K562 (cell line): ENCODE results near the gene KIAA0319L. TPM values are rescaled to one million over a fixed set of nuclear protein-coding genes. Genes with fewer than 3 reads are reported as not detected.

Experiments
- ATAC-seq: fragments of 200-7000 bp; cut with Tn5 transposase; 3 replicates; pipeline ENCODE4 v1.9.1; 2020; ENCODE audit warnings: moderate library complexity
- BruUV-seq: library from RNA; stranded (reverse); fragments of 400-500 nt; replicated peaks from 2 replicates; lab custom pipeline; 2021; lab: Mats Ljungman, UMichigan
- CTCF ChIA-PET: fragments of 300-600 bp; formaldehyde crosslinking; extraction: SDS; loops from one replicate; lab custom pipeline; 2021; ENCODE audit warnings: low intra/inter-chr PET ratio; lab: Yijun Ruan, JAX
- POLR2A ChIA-PET: fragments of 300-600, 350-650 bp; sonication (Branson Sonifier 250); formaldehyde crosslinking; extraction: SDS; loops from one replicate; lab custom pipeline; 2021; ENCODE audit warnings: antibody characterized with exemption, inconsistent platforms; lab: Yijun Ruan, JAX
- DNase-seq, 4 experiments: peaks; one replicate each; pipeline versions ENCODE4 v3.0.0 to v3.0.0-alpha.2; 2011 to 2018; ENCODE audit warnings: low spot score in 3 of 4, mixed read lengths in 3 of 4; ENCODE audit errors: extremely low read depth in 1 of 4
- FAIRE-seq: peaks from 2 replicates; lab custom pipeline; 2011; peaks lifted over from hg19 to GRCh38; lab: Jason Lieb, UNC
- H2AFZ ChIP-seq: 2 replicates; pipeline ENCODE4 v1.6.0; 2011; ENCODE audit warnings: low read depth, low read length, control low read depth, inconsistent platforms
- H3K27ac ChIP-seq: fragments of 200-600 bp; 3 replicates; pipeline ENCODE4 v1.8.0; 2011; ENCODE audit warnings: low read depth, mild to moderate bottlenecking, control low read depth, inconsistent platforms, low read length, moderate library complexity, mixed read lengths; ENCODE audit errors: extremely low read depth
- H3K27me3 ChIP-seq, 2 experiments: fragments of 300-600 bp in 1 of 2; 2 replicates in 1 of 2; 3 replicates in 1 of 2; pipeline versions ENCODE4 v1.6.0 to v1.8.0; 2011; ENCODE audit warnings: inconsistent platforms in 2 of 2, low read length in 2 of 2, mild to moderate bottlenecking in 1 of 2, mixed read lengths in 1 of 2, moderate library complexity in 1 of 2; ENCODE audit not compliant: control insufficient read depth in 2 of 2, insufficient read depth in 2 of 2
- H3K36me3 ChIP-seq: fragments of 300-600 bp; 3 replicates; pipeline ENCODE4 v1.8.0; 2011; ENCODE audit warnings: mild to moderate bottlenecking, low read length, inconsistent platforms; ENCODE audit not compliant: control insufficient read depth, insufficient read depth
- H3K4me1 ChIP-seq, 2 experiments: fragments of 200-600 bp in 1 of 2; replicated peaks in 1 of 2; 2 replicates in 1 of 2; 3 replicates in 1 of 2; pipeline versions ENCODE4 v1.5.1 to v1.8.0; 2011; ENCODE audit warnings: inconsistent platforms in 2 of 2, low read length in 2 of 2, mild to moderate bottlenecking in 1 of 2, mixed read lengths in 1 of 2, moderate library complexity in 1 of 2; ENCODE audit not compliant: control insufficient read depth in 2 of 2, insufficient read depth in 2 of 2
- H3K4me2 ChIP-seq: 2 replicates; pipeline ENCODE4 v1.6.1; 2011; ENCODE audit warnings: low read length, control low read depth, inconsistent platforms, mixed read lengths; ENCODE audit not compliant: insufficient read depth
- H3K4me3 ChIP-seq: fragments of 200-600 bp; sonication (generic), shearing (Covaris generic); 2 replicates; pipeline ENCODE4 v1.5.1; 2016; ENCODE audit warnings: control low read depth, inconsistent platforms
- H3K79me2 ChIP-seq: fragments of 200-600 bp; 3 replicates; pipeline ENCODE4 v1.8.0; 2011; ENCODE audit warnings: low read length, inconsistent platforms; ENCODE audit not compliant: control insufficient read depth, insufficient read depth
- H3K9ac ChIP-seq, 2 experiments: 2 replicates each; pipeline versions ENCODE4 v1.6.0 to v1.6.1; 2011; ENCODE audit warnings: low read depth in 2 of 2, low read length in 2 of 2, control low read depth in 1 of 2, inconsistent platforms in 1 of 2, mild to moderate bottlenecking in 1 of 2, mixed read lengths in 1 of 2; ENCODE audit not compliant: insufficient read depth in 1 of 2
- H3K9me1 ChIP-seq: one replicate; pipeline ENCODE4 v1.6.0; 2011; ENCODE audit warnings: inconsistent platforms, mild to moderate bottlenecking, low read length, moderate library complexity; ENCODE audit not compliant: control insufficient read depth, insufficient read depth
- H3K9me3 ChIP-seq: replicated peaks from 2 replicates; pipeline ENCODE4 v1.5.1; 2011; ENCODE audit warnings: low read depth, low read length, inconsistent platforms; ENCODE audit not compliant: control insufficient read depth, insufficient read depth
- H4K20me1 ChIP-seq: replicated peaks from 2 replicates; pipeline ENCODE4 v1.6.1; 2011; ENCODE audit warnings: low read length, inconsistent platforms, mixed read lengths; ENCODE audit not compliant: control insufficient read depth, insufficient read depth
- CBFA2T3 ChIP-seq: fragments of 450-650 bp; IDR thresholded peaks from 2 replicates; pipeline ENCODE4 v1.6.1; 2017
- FOSL1 ChIP-seq: fragments of 200-800 bp; sonication (Bioruptor generic); conservative IDR thresholded peaks from 2 replicates; pipeline ENCODE4 v1.6.1; 2016; ENCODE audit warnings: missing genetic modification characterization, missing compliant biosample characterization
- HDAC1 ChIP-seq, 2 experiments: fragments of 450-650 bp; IDR thresholded peaks; 2 replicates each; pipeline ENCODE4 v1.6.1; 2016 to 2017; ENCODE audit warnings: inconsistent platforms in 1 of 2, mild to moderate bottlenecking in 1 of 2, moderate library complexity in 1 of 2
- HMBOX1 ChIP-seq: sonication (generic); IDR thresholded peaks from 2 replicates; pipeline ENCODE4 v1.6.1; 2016
- NR2C1 ChIP-seq, 2 experiments: fragments of 450-650 bp; IDR thresholded peaks; 2 replicates each; pipeline ENCODE4 v1.6.1; 2017; ENCODE audit warnings: mild to moderate bottlenecking in 2 of 2, antibody characterized with exemption in 1 of 2, inconsistent platforms in 1 of 2, missing compliant biosample characterization in 1 of 2, missing genetic modification characterization in 1 of 2
- TEAD4 ChIP-seq, 2 experiments: sonication (generic) in 1 of 2; formaldehyde crosslinking in 1 of 2; IDR thresholded peaks; 2 replicates each; pipeline versions ENCODE4 v1.6.1 to v1.8.0; 2012 to 2022; ENCODE audit warnings: borderline replicate concordance in 1 of 2, inconsistent platforms in 1 of 2, low read length in 1 of 2, mild to moderate bottlenecking in 1 of 2, missing genetic modification reagents in 1 of 2
- TOE1 ChIP-seq, 2 experiments: fragments of 450-650 bp in 1 of 2; sonication (generic) in 1 of 2; formaldehyde crosslinking in 1 of 2; IDR thresholded peaks; 2 replicates each; pipeline versions ENCODE4 v1.7.1 to v1.8.0; 2016 to 2022; ENCODE audit warnings: borderline replicate concordance in 2 of 2, mild to moderate bottlenecking in 2 of 2, antibody characterized with exemption in 1 of 2, inconsistent platforms in 1 of 2, low read depth in 1 of 2, missing genetic modification reagents in 1 of 2, moderate library complexity in 1 of 2
- WGBS: fragments of 100-300 bp; shearing (Covaris generic); methylation state at CpG from one replicate; pipeline ENCODE4 v1.1.6; 2016; ENCODE audit warnings: low coverage, mixed read lengths; ENCODE audit not compliant: insufficient coverage; ENCODE audit errors: missing lambda C conversion rate; 5-methylcytosine and 5-hydroxymethylcytosine counted together
- in situ Hi-C: fragments of 300-500 bp; cut with MboI; formaldehyde crosslinking; loops from 4 replicates; pipeline ENCODE4 v1.15.0; 2018; ENCODE audit warnings: inconsistent platforms, mixed read lengths
- intact Hi-C: fragments of 100-400 bp; cut with micrococcal nuclease; formaldehyde crosslinking; loops from 2 replicates; pipeline ENCODE4 v1.14.2; 2022
- polyA plus RNA-seq, 8 experiments: library from polyadenylated mRNA; depleted of rRNA in 4 of 8; stranded (reverse) in 5 of 8; unstranded in 3 of 8; fragments of >200 nt; fragmentation: Nextera tagmentation in 2 of 8; fragmentation: Illumina TruSeq in 1 of 8; extraction: Ambion mirVana in 2 of 8; extraction: Trizol in 1 of 8; gene quantifications; 2 replicates each; pipeline versions ENCODE4 v1.2.1 to v1.2.3, GENCODE V29; 2011 to 2014; ENCODE audit warnings: inconsistent platforms in 1 of 8, missing spikeins in 1 of 8
- total RNA-seq, 7 experiments: library from RNA; depleted of rRNA in 6 of 7; stranded (reverse); fragments of >200 nt in 6 of 7; fragmentation: Illumina TruSeq in 2 of 7; extraction: Trizol in 2 of 7; gene quantifications; 2 replicates each; pipeline versions ENCODE4 v1.2.1 to v1.2.3, GENCODE V29; 2011 to 2021; ENCODE audit warnings: low replicate concordance in 1 of 7

The KIAA0319L gene
- total and polyA plus RNA-seq, 9 of the 15 experiments (the other 6 are each of a cell fraction or from before 2014, with no cell fraction given): 2.4 to 51.7 (median 27.4) TPM

- no peak overlapping the region for H2AFZ ChIP-seq
Measured at GRCh38 chr1:35506960-35507912, 50.0 kb downstream of the KIAA0319L start.

More at GRCh38 chr1:35506960-35507912, 50.0 kb downstream of the KIAA0319L start:
- Histone ChIP-seq H3K27me3 (no peaks in the 10 kb centered on the region), H3K4me1 (peaks cover 4 to 33% of the 10 kb centered on the region in 2 experiments; a peak in 4 of 5 replicates)
- peak; percentile 11; the same call in 2 of the 3 replicates for ATAC-seq
- TF ChIP-seq CBFA2T3 (peak; percentile 37), NR2C1 (IDR thresholded peaks at IDR 0.05) (no peak), NR2C1 (tag; IDR thresholded peaks at IDR 0.05) (no peak), TEAD4 (IDR thresholded peaks at IDR 0.05; ENCODE audit: low read length) (peak; percentile 33; the same call in 1 of the 2 replicates), TEAD4 (CRISPR knock-in tag; IDR thresholded peaks at IDR 0.05; ENCODE audit: borderline replicate concordance) (no peak), HDAC1 (IDR thresholded peaks at IDR 0.05) (0 out of 4 replicates have a peak, but pooled peaks of 1 of the 2 experiments have one; percentile 22), FOSL1 (tag) (no peak), HMBOX1 (peak; percentile 93), TOE1 (IDR thresholded peaks at IDR 0.05; ENCODE audit: borderline replicate concordance) (0 out of 2 replicates have a peak, but pooled peaks have one; percentile 16), TOE1 (CRISPR knock-in tag; IDR thresholded peaks at IDR 0.05; ENCODE audit: borderline replicate concordance, low read depth) (no peak)
- TF ChIP-seq, all 486 proteins: peak for 5
- no TSS peak for BruUV-seq
- Histone ChIP-seq H3K9me3 (no peaks in the 10 kb centered on the region), H3K4me3 (no peak overlapping the region), H3K36me3 (peaks cover 20% of the 10 kb centered on the region), H3K4me2 (no peak overlapping the region), H4K20me1 (0 out of 2 replicates have a peak, but pooled peaks cover 4% of the 10 kb centered on the region), H3K27ac (peak overlapping the region; percentile 59; the same call in 1 of the 3 replicates), H3K79me2 (peaks cover 15% of the 10 kb centered on the region; the same call in 2 of the 3 replicates), H3K9me1 (no peaks in the 10 kb centered on the region), H3K9ac (no peak overlapping the region; a peak in 1 of 4 replicates)
- intact Hi-C loops (no loop called here), in situ Hi-C loops (no loop called here)
- ChIA-PET CTCF (no interaction called here), POLR2A (interaction anchor here (0.6 to 1.3 kb wide), 4 partner anchors 8 to 131 kb away, joined by 3 to 4 read pairs (median 4); no protein-coding TSS in a partner anchor)
- 44% methylated on average over 3 of the region's 3 CpGs for WGBS
- DNase-seq: peak in 1 of 4 experiments; percentile 13
- no peak for FAIRE-seq
